NCI-H1417 (cell line): Measurements from ENCODE around the gene GCHFR.

Source experiments
- DNase-seq, 3 experiments: peaks; one replicate each; lab custom pipeline; 2025; lab: John Stamatoyannopoulos, UW

GCHFR gene

DNA sequence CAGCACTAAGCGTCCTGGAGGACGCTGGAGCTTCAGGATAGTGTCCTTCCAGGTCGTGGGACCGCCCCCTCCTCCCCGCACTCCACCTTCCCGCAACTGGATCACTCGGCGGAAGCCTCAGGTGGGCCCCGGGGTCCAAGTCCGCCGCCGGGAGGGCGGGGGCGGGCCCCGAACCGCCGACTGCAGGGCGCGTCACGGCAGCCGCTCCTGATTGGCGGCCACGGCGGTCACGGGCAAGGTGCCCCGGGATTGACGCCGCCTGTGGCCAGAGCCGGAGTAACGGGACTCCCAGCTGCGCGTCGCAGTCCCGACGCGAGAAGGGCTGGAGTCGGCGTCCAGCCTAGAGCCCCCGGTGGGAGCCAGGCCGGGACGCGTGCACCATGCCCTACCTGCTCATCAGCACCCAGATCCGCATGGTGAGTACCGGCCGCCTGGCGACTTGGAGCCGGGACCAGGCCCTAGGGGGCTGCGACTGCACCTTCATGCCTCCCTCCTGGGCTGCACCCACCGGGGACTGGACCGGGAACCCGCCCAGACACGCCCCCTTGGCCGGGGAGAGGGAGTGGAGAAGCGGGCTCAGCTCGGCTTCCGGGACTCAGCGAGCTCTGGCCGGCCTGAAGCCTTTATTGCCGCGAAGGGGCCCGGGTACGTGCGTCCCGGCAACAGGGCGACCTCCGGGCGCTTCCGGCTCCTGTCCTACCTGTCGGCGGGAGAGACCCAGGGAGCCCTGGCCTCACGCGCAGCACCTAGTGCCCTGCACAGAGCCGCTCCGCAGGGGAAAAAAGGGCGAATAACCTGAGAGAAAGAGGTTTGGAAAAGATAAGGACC is at the start of gene GCHFR:
Gene GCHFR, plus strand, starts transcription at position 268 of the 828 bp plus-strand sequence. Its CDS starts 113 bp downstream, at position 381.
- peak; percentile 17 to 62 (median 60) for DNase-seq

DNA sequence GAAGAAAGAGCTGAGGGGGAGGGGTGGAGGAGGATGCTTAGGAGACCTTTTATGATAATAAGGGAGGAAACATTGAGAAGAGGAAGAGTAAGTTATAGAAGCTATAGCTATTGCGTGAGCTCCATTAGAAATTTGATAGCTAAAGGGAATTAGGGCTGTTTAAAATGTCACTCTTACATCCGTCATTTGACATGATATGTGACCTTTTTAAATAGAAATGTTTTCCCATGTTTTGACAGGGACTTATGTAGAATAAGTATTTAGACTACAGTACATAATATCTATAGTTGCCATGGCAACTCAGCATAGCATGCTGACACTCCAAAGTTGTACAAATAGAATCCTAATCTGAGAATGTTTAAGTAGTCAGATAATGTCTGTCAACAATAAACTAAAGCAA is 49.7 kb upstream of the GCHFR start:
- DNase-seq: peak in 1 of 3 experiments; percentile 2

DNA sequence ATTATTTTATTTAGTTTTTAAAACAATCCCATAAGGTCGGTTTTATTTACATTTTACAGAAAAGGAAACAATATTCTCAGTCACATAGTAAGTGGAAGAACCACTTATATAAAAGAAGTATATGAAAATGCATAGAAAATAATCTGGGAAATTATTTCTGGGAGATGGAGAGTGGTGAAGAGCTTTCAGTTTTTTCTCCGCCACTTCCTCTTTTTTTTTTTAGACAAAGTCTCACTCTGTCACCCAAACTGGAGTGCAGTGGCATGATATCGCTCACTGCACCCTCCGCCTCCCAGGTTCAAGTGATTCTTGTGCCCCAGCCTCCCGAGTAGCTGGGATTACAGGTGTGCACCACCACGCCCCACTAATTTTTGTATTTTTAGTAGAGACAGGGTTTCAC is 47.7 kb upstream of the GCHFR start:
- DNase-seq: no peak

DNA sequence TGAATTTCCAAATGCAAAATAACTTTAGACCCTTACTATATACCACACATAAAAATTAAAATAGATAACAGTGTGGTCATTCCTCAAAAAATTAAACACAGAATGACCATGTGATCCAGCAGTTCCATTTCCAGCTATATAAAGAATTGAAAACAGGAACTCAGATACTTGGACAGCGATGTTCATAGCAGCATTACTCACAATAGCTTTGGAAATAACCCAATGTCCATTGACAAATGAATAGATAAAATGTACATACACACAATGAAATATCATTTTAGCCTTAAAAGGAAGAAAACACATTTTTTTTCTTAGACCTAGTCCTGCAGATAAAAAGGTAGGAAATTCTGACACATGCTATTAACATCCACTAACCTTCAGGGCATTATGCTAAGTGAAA is 42.2 kb upstream of the GCHFR start:
- no peak for DNase-seq

DNA sequence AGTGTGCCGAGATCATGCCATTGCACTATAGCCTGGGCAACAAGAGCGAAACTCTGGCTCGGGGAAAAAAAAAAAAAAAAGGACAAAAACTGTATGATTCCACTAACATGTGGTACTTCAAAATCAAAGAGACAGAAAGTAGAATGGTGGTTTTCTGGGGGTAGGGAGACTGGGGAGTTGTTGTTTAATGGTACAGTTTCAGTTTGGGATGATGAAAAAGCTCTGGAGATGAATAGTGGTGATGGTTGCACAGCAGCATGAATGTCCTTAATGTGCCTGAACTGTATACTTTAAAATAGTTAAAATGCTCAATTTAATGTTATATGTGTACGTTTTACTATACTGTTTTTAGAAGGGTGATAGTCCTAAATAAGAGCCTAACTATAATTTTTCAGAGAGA is 41.5 kb upstream of the GCHFR start:
- no peak for DNase-seq

DNA sequence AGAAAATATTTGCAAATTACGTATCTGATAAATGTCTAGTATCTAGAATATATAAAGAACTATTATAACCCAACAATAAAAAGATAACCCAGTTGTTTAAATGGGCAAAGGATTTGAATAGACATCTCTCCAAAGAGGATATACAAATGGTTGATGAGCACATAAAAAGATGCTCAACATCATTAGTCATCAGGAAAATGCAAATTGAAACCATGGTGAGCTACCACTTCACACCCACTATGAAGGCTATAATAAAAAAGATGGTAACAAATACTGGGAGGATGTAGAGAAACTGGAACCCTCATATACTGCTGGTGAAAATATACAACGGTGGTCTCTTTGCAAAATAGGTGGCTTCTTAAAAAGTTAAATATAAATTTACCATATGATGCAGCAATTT is 40.9 kb upstream of the GCHFR start:
- no peak for DNase-seq

DNA sequence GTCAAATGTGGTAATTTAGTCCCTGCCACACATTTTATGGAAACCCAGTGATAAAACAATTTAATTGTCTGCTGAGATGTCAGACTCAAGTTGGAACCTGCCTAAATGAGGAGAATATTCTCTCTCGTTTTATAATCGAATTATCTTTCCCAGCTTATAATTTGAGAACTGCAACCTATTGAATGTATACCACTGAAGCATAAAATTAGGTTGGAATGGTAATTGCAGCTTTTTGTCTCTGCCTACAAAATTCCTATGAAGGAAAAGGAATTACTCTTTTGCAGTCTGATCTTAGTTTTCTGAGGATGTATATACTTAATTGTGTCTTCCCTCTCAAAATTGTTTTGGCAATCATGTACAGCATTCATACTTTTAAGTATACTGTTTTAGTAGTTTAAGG is 39.9 kb upstream of the GCHFR start:
- no peak for DNase-seq

DNA sequence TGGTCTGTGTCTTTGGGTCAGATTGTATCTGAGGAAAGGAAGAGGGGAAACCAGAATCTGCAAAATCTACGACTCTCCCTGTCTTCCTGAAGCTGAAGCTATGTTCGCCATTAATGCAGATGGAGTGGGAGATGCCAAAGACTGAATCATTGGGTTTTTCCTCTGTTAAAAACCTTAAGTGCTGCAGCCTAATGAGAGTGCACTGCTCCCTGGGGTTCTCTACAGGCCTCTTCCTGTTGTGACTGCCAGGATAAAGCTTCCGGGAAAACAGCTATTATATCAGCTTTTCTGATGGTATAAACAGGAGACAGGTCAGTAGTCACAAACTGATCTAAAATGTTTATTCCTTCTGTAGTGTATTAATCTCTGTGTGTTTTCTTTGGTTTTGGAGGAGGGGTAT is 32.8 kb upstream of the GCHFR start:
- DNase-seq: no peak

DNA sequence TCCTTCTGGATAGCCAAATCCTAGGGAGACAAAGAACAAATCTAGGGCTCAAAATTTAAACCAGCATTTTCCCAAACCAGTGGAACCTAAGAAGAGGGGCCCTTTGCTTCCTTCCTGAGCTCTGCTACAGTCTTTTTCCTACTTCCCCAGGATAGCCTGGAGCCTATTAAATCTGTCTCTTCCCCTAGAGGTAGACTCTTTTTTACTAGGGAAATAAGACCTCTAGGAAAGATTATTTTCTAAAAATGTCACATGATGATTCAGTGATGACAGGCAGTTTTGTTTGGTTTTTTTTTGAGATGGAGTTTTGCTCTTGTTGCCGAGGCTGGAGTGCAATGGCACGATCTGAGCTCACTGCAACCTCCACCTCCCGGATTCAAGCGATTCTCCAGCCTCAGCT is 27.3 kb upstream of the GCHFR start:
- no peak for DNase-seq

DNA sequence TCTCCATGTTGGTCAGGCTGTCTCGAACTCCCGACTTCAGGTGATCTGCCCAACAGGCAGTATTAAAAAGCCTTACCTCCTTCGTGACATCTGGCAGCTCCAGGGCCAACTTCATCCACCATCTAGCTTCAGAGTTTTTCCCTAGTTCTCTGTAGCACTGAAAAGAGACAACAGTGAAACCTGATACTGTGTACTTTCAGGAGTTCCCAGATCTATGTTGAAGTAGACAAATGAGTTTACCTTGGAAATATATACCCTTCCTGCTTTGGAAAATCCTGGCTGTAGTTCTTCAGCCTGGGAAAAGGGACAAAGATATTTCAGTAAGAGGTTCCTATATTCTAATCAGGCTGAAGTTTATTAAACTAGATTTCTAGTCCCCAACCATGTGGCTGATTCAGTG is 26.8 kb upstream of the GCHFR start:
- no peak for DNase-seq

DNA sequence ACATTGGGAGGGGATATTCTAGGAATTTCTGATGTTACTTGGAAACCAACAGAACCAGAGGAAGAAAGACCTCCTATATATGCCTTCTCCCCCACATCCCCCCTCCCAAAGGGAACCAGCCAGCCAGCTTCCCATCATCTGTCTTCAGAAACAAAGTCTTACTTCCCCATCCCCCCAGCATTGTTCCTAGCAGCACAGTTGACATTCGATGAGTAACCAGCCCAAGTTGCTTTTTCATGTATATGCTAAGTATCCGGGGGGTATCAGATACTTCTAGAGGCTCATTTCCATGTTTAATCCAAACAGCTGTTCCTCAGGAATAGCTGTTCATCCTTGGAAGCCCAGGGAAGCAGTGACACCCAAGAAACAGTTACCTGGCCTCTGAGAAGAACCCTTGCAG is 24.8 kb upstream of the GCHFR start:
- no peak for DNase-seq

DNA sequence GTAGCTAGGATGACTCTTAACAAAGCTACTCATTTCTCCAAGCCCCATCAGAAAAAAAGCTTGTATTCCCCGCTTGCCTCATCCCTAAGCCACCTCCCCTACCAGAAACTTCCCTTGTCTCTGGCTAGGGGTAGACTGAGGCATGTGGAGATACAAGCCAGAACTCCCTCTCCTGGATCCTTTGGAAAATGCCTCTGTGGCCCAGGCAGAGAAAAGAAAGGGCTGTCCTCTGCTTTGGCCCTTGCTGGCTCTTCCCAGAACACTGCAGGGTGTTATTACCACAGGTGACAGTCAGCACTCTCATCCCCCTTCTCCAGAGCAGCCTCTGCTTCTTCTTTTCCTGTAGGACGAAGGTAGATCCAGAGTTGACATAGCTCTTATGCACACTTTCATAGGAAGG is 24.0 kb upstream of the GCHFR start:
- no peak for DNase-seq

DNA sequence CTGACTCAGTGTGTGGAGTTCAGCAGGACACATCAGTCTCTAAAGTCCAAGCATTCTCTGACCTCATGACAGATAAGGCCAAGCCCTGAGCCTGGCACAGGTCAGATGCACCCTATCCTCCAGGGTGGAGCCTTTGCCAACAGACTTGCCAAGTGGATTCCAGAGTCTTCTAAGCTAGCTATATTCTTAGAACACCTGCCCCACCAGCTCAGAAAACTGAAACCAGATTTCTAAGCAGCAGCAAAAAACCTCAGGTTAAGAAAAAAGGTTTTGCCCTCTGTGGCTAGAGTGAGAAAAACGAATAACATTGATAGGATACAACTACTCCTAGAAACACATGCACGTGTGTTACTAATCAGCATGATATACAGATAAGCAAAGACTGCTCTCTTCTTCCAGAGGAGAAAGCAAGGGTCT is 20.4 kb upstream of the GCHFR start:
- no peak for DNase-seq

DNA sequence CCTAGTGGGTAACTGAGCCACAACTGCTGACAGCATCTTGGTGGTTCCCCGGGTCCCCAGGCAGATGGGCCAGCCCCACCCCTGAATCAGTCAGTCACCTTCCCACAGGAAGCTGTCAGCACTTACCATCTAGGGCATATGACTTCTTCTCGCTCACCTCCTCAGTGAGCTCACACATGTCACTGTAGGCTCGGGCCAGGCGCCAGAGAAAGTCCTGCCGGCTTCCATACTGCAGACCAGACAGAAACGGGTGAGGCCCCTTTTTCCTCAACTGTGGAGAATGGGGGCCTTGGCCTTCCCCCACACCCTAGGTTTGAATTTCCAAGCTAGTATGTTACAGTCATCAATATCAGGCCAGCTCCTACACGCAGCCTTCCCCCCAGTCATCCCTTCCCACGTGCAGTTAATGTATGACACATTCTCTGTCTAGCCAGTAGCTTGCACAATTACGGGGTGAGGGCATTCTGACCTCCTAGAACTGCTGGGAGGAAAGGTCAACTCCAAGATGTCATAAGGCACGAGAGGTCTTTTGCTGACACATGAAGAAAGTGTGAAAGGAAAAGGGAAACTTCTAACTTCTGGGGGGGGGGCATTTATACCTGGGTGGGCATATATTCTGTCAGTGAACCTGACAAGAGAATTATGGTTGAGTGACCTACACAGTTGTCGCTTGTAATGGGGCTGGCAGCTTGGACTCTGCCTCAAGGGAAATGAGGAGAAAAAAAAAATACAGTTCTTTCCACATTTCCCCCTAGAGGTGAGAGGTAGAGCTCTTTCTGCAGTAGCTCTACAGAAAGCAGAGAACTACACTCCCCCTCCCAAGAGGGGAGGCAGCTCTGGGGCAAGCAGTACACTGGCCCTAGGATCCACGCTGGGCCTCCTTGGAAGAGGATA is 19.7 kb upstream of the GCHFR start:
- DNase-seq: no peak

DNA sequence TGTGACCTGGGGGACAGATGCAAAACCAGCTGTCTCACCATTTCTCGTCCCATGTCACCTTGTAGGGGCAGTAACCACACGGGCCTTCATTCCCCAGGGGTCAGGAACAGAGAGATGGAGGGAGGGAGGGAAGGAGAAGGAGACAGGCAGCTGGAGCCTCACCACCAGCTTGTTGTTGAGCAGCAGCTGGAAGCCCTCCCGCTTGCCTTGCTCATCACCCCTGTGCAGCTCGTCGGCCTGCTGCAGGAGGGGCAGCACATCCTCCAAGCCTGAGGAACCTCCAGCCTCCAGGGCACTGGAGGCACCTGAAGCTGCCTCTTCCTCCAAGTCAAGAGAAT is 19.1 kb upstream of the GCHFR start:
- no peak for DNase-seq

DNA sequence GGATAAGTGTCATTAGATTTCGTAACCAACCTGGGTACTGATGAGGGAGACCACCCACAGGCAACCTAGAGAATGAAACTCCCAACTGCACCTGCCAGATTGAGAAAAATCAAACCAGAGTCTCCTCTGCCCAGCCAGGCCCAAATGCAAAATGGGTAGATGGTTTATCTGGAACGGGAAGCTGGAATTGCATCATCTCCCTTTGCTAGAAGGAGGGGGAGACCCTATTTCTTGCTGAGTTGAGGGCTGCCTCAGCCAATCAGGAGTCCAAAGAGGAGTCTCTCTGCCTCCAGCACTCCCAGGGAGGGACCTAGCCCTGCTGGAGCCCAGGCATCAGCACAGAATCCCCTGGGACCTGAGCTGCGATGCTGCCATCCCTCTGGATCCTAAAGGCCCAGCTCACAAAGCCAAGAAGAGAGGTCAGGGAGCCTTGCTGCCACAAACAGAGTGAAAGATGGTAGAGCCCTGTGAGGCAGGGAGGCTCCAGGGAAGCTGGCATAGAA is 16.9 kb upstream of the GCHFR start:
- peak in 1 of 3 experiments; percentile 15 for DNase-seq

DNA sequence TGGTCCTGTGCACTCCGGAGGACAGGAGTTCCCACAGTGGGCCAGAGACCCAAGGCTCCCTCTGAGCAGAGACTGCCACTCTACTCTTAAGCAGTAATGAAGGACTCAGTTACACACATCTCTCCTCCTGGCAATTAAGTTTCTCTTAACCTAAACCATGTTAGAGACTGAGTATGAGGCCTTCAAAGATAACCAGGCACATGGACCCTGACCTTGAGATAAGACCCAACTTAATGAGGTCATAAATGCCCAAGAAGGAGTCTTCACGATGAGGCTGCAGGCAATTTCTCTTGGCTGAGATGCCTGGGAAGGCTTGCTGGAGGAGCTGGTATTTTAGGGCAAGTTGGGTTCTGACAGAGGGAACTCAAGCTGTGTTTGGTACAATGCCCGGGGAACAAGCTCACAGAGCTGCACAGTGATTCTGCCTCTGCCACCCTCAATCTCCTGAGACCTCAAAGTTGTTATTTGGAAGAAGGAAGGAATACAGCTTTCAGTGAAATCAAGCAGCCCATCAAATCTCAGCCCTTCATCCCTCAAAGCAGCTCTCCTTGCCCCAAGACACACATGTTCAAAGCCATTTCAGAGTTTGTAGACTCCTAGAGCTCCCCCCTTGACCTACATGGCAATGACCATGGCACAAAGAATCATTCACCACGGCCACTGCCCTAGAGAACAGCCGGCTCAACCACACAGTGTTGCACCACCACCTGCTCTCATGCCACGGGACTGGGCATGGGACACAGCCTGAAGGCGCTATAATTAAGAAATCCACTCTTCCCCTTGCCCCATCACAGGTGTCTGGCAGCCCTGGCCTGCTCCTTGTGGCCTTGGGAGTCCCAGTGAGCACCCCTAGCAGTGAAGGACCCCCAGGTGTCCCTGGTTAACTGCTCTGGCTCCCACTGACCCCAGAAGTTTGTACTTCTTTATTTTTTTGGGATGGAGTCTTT is 15.9 kb upstream of the GCHFR start:
- no peak for DNase-seq

DNA sequence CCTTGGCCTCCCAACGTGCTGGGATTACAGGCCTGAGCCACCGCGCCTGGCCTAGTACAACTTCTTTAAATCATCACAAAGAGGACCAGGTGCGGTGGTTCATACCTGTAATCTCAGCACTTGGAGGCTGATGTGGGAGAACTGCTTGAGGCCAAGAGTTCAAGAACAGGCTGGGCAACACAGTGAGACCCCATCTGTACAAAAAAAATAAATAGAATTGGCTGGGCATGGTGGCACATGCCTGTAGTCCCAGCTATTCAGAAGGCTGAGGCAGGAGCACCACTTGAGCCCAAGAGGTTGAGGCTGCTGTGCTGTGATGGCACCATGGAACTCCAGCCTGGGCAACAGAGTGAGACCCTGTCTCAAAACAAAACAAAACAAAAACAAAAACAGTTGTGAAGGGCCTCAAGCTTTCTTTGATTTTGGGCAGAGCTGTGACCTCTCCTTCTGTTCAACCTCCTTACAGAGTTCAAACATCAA is 14.7 kb upstream of the GCHFR start:
- DNase-seq: no peak

DNA sequence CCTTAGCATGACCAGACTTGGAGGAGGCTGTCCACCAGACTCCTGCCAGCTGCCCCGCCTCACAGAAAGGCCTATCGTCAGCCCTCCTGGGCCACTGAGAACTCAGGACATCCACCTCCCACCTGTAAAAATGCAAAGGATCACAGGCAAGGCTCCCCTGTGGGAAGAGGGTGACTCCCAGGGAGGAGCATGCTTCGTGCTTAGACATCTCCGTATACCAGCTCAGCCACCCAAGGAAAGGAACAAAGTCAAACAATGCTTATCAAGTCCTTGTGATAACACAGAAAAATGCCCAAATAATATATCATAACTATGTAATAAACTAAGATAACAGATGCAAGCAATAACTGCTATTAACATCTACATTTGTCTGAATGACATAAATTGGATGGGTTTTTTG is 13.0 kb upstream of the GCHFR start:
- no peak for DNase-seq

DNA sequence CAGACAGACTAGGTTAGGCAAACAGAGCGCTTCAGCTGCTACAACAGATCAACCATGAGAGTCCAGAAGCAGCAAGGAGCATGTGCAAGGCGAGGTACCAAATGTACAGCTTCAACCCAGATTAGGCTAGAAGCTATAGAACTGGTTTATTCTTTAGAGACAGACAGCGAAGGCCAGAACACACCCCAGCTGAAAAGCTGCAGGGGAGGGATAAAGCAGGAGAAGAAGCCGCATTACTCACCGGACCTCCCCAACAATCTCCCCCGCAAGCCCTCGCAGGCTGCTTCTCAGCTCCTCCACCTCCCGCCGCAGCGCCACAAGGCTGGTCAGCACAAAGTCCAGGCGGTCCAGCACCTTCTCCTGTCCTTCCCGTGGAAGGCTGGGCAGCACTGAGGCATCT is 12.1 kb upstream of the GCHFR start:
- DNase-seq: no peak

DNA sequence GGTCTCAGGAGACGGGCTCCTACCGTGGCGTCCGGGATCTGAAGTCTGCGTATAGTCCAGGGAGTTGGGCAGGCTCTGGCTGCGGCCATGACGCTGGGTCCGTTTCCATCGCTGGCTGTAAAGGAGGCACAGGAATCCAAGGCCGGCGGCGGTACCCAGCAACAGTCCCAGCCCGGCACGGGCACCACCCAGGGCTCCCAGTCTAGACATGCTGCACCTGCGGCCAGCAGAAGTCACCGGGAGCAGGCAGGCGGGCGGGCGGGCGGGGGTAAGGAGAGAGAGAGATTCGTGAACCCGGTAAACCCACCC is 9.3 kb upstream of the GCHFR start:
- DNase-seq: peak in 1 of 3 experiments; percentile 43
